HG03196 (cell line): Measurements from ENCODE around the gene PARP14.

ENCODE experiments used
- ATAC-seq: cut with Tn5 transposase; IDR thresholded peaks from one replicate; pipeline ENCODE4 v1.9.1; 2021; ENCODE audit not compliant: unreplicated experiment

Gene PARP14

DNA sequence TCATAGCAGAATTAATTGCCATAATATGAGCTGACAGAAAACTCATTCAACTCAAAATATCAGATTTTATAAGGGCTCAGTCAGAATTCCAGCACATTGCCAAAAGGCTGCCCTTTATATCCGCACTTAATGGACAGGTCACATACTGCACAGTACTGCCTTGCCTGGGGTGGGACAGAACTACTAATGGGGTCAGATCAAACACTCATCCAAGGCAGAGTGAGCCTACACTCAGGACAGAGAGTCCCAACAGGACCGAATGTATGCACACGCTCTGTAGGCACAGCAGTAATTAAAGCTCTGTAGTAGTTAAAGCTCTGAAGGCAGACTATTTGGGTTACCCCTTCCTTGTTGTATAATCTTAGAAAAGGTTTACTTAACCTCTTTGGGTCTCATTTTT is 85.8 kb downstream of the PARP14 start:
- ATAC-seq = no peak

DNA sequence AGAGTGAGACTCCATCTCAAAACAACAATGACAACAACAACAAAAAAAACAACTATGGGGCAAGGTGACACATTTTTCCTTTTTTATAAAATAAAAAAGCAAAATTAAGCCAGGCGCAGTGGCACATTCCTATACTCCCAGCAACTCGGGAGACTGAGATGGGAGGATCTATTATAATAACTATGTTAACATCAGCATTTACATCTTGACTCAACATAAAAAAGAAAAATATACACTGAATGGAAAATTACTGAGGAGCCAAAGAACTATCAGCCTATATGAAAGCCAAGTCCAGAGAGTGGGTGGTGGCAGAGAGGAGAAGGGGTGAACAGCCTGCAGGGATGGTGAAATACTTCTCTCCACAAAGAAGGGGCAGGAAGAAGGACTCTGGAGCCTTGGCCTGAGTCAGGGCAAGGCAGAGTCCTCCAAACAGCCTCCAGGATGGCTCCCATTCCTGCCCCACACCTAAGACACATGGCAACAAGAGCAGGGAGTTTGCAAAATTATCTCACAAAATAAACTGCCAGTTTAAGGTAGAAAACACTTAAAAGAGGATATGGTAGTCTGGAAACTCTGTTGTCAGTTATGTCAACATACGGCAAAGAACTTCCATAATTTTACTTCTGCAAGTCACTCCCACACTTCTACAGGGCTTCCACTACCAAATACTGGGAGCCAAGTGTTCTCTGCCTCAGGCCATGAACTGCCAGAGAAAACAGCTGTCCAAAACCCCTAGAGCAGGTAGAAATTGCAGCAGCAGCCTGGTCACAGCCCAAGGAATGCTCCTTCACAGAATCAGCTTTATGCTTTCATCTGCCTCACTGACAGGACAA is 87.1 kb downstream of the PARP14 start:
- ATAC-seq = no peak

DNA sequence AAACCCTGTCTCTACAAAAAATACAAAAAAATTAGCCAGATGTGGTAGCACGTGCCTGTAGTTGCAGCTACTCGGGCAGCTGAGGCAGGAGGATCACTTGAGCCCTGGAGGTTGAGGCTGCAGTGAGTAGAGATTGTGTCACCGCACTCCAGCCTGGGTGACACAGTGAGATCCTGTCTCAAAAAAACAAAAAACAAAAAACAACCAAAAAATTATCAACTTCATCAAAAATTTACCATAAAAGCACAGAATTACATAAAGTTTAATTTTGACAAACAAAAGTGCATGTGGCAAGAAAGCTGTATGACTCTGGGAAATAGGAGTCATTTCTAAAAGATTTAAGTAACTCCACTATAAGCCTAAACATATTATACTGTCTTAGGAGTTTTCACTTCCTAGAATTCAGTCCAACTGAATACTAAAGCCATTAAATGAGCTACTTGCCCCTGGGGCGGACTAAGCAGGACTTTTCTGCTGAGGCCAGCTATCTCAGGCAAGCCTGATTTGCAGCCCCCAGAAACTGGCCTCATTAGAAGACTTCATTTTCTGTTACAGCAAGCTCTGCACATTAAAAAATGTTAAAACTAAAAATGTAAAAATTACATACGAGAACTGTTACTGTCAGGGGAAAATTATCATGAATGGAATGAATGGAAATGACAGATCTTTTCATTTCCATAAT is 90.0 kb downstream of the PARP14 start:
- no peak for ATAC-seq

DNA sequence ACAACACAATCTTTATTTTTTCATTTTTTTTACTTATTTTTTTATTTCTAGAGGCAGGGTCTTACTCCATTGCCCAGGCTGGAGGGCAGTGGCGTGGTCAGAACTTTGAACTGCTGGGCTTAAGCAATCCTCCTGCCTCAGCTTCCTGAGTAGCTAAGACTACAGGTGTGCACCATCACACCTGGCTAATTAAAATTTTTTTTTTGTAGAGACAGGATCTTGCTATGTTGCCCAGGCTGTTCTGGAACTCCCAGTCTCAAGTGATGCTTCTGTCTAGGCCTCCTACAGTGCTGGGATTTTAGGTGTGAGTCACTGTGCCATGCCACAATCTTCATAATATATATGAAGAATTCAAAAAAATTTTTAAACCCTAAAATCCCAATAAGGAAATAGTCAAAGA is 92.2 kb downstream of the PARP14 start:
- ATAC-seq = no peak

DNA sequence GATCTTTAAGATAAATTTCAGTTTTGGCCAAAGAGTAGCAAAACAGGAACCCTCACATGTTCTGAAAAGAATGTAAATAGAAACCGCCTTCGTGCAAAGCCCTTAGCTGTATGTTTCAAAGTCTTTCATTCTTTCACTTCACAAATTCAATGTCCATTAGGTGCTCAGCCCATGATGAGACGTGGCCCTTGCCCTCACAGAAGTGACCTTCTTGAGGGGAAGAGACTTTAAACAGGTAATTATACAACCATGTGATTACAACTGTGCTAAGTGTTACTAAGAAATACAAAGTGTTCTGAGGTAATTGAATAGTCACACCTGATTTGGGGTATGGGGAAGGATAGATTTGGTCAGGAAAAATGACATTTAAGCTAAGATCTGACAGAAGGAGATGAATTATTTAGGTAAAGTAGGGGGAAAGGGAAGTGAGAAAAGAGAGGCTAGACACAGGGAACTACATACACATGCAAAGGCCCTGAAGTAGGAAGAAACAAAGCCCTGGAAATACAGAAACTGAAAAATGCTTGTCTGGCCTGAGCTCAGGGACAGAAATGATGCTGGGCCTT is 93.4 kb downstream of the PARP14 start:
- no peak for ATAC-seq

DNA sequence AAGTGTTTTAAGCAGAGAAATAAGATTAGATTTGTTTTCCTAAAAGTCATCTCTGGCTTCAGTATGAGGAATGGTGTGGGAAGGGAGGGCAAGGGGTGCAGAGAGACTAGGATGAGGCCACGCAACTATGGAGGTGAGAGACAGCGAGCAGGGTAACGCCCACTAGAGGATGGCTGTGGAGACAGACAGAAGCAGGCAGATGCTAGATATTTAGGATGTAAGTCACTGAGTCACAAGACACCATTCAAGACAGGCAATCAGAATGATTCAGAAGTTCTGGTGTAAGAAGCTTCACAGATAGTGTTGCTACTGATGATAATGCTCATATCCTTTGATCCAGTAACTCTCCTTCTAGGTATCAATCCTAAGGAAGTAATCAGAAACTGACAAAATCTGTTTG is 93.9 kb downstream of the PARP14 start:
- no peak for ATAC-seq

DNA sequence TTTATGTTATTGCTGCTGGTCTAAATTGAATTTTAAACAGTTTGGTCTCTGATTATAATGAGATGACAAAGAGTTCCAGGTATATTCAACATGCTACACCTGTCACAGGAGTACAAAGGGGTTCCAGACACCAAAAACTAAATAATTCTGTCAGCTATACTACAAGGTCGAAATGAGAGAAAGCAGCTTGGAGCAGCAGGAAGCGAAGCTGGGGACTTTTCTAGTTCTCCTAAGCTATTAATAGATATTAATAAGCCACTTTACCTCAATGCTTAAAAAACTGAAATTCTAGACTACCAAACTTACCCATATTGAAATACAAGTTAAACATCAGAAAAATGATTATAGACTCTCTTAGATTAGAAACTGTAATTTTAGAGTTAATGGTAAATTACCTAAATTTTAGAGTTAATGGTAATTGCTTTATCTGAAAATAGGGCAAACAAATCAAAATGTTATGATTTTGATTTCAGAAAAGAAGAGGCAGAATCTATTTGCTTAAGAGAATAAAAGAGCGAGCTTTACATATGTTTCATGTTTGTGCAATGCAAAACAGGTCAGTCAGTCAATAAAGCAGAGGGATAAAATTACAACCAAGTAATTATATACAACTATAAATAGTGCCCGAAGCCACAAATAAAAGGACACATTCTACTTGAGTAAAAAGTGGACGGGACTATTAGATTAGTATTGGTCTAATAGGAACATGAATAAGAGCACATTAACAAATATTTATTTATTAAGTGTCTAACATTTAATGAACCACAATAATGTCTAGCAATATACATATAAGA is 96.2 kb downstream of the PARP14 start:
- ATAC-seq = no peak

DNA sequence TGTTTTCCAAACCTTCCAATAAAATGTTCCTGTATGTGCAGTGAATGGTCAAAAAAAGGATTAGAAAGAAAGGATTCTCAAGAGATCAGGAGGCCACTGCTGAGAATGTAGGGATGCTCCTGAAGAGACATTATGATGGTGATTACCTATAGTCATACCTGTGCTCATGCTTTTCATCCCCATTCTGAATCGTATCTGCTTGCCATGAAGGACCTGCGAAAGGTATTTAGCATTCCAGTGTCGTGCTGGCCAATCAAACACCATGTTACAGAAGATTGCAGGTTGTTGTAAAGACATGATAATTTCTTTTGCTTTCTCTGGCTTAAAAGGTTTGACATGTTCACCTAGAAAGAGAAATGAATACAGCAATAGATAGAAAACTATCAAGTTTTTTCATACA is 96.9 kb downstream of the PARP14 start:
- ATAC-seq = no peak
